A549 (cell line): ENCODE data around the gene CKS2. TPM values are rescaled to one million over a fixed set of nuclear protein-coding genes. Genes with fewer than 3 reads are reported as not detected.

Experiments used
- ATAC-seq, 2 experiments: fragments of 200-7000 bp in 1 of 2; fragments of >200 bp in 1 of 2; cut with Nextera tagmentation in 1 of 2; cut with Tn5 transposase in 1 of 2; 3 replicates each; pipeline versions ENCODE4 v1.8.0 to v1.9.1; 2018 to 2020; ENCODE audit warnings: mild to moderate bottlenecking in 1 of 2, moderate library complexity in 1 of 2
- CTCF ChIA-PET: fragments of 300-600 bp; sonication (Branson Sonifier 250); formaldehyde crosslinking; extraction: SDS; loops from one replicate; lab custom pipeline; 2021; ENCODE audit warnings: antibody characterized with exemption, inconsistent platforms; lab: Yijun Ruan, JAX
- POLR2A ChIA-PET: fragments of 350-600 bp; formaldehyde crosslinking; extraction: SDS; loops from one replicate; lab custom pipeline; 2021; ENCODE audit warnings: antibody characterized with exemption, inconsistent platforms; lab: Yijun Ruan, JAX
- DNase-seq, 2 experiments: peaks; one replicate each; pipeline versions ENCODE4 v3.0.0 to v3.0.0-alpha.2; 2011 to 2016; ENCODE audit warnings: low read depth in 1 of 2, low spot score in 1 of 2
- FAIRE-seq: peaks from 2 replicates; lab custom pipeline; 2011; peaks lifted over from hg19 to GRCh38; lab: Jason Lieb, UNC
- H3K27ac ChIP-seq, 2 experiments: fragments of >200 bp; sonication (Bioruptor Twin); formaldehyde crosslinking; 3 replicates each; pipeline ENCODE4 v1.5.1; 2016 to 2017
- H3K4me1 ChIP-seq: fragments of >200 bp; sonication (Bioruptor Twin); formaldehyde crosslinking; 3 replicates; pipeline ENCODE4 v1.6.1; 2016
- H3K4me2 ChIP-seq: fragments of >200 bp; sonication (Bioruptor Twin); formaldehyde crosslinking; 3 replicates; pipeline ENCODE4 v1.6.1; 2016
- H3K4me3 ChIP-seq: fragments of >200 bp; sonication (Bioruptor Twin); formaldehyde crosslinking; 3 replicates; pipeline ENCODE4 v1.5.1; 2016
- H3K9me3 ChIP-seq: fragments of >200 bp; sonication (Bioruptor Twin); formaldehyde crosslinking; 3 replicates; pipeline ENCODE4 v1.6.1; 2016
- CBX8 ChIP-seq: fragments of 200-600 bp; sonication (generic); IDR thresholded peaks from 2 replicates; pipeline ENCODE4 v1.6.1; 2016
- CEBPB ChIP-seq, 2 experiments: fragments of >200 bp in 1 of 2; sonication (Bioruptor Twin) in 1 of 2; formaldehyde crosslinking in 1 of 2; IDR thresholded peaks; 2 replicates each; pipeline ENCODE4 v1.6.1; 2012 to 2016
- CHD2 ChIP-seq: fragments of 150-350 bp; IDR thresholded peaks from 2 replicates; pipeline ENCODE4 v1.6.1; 2014; ENCODE audit warnings: low read length; ENCODE audit not compliant: partially characterized antibody
- CHD4 ChIP-seq: fragments of 200-600 bp; sonication (generic); IDR thresholded peaks from 2 replicates; pipeline ENCODE4 v1.6.1; 2016; ENCODE audit warnings: antibody characterized with exemption, mild to moderate bottlenecking, borderline replicate concordance
- EHF ChIP-seq: fragments of 250-450 bp; sonication (Bioruptor Pico); IDR thresholded peaks from 2 replicates; pipeline ENCODE4 v1.5.0; 2020; ENCODE audit warnings: mild to moderate bottlenecking
- ELK1 ChIP-seq: fragments of 150-350 bp; IDR thresholded peaks from 2 replicates; pipeline ENCODE4 v1.6.1; 2014; ENCODE audit warnings: low read depth, mild to moderate bottlenecking, low read length
- EP300 ChIP-seq, 2 experiments: fragments of >200 bp; sonication (Bioruptor Twin); formaldehyde crosslinking; IDR thresholded peaks; 2 replicates in 1 of 2; 3 replicates in 1 of 2; pipeline ENCODE4 v1.6.1; 2016 to 2017
- HES2 ChIP-seq: fragments of >200 bp; sonication (Bioruptor Twin); formaldehyde crosslinking; IDR thresholded peaks from 2 replicates; pipeline ENCODE4 v1.6.1; 2016
- HOXB13 ChIP-seq: fragments of 250-450 bp; sonication (Bioruptor Pico); IDR thresholded peaks from 2 replicates; pipeline ENCODE4 v1.5.0; 2020; ENCODE audit warnings: low read depth, mild to moderate bottlenecking, moderate library complexity
- KDM1A ChIP-seq: fragments of 200-600 bp; sonication (generic); IDR thresholded peaks from 2 replicates; pipeline ENCODE4 v1.6.1; 2016; ENCODE audit warnings: low read depth, mild to moderate bottlenecking
- KDM5A ChIP-seq: fragments of 200-600 bp; sonication (generic); IDR thresholded peaks from 2 replicates; pipeline ENCODE4 v1.6.1; 2016; ENCODE audit warnings: antibody characterized with exemption, mild to moderate bottlenecking
- MAX ChIP-seq: IDR thresholded peaks from 2 replicates; pipeline ENCODE4 v1.6.1; 2012
- MYC ChIP-seq: IDR thresholded peaks from 2 replicates; pipeline ENCODE4 v1.6.1; 2012; ENCODE audit warnings: mild to moderate bottlenecking, inconsistent platforms, low read length, improper control_type of control experiment, borderline replicate concordance
- NFE2L2 ChIP-seq: fragments of 150-350 bp; conservative IDR thresholded peaks from 2 replicates; pipeline ENCODE4 v1.6.1; 2014; ENCODE audit warnings: low read length
- PHF8 ChIP-seq: fragments of 200-600 bp; sonication (generic); IDR thresholded peaks from 2 replicates; pipeline ENCODE4 v1.6.1; 2016; ENCODE audit warnings: low read depth, mild to moderate bottlenecking, antibody characterized with exemption, moderate library complexity, borderline replicate concordance
- POLR2A ChIP-seq: IDR thresholded peaks from 2 replicates; pipeline ENCODE4 v1.6.1; 2012; ENCODE audit warnings: mild to moderate bottlenecking, low read length
- POLR2AphosphoS2 ChIP-seq: conservative IDR thresholded peaks from 2 replicates; pipeline ENCODE4 v1.6.1; 2012; ENCODE audit warnings: low read length, improper control_type of control experiment, inconsistent platforms
- RARB ChIP-seq: fragments of 250-450 bp; sonication (Bioruptor Pico); IDR thresholded peaks from 2 replicates; pipeline ENCODE4 v1.8.0; 2021; ENCODE audit warnings: mild to moderate bottlenecking, moderate library complexity
- RNF2 ChIP-seq: fragments of 200-600 bp; sonication (generic); IDR thresholded peaks from 2 replicates; pipeline ENCODE4 v1.6.1; 2016; ENCODE audit warnings: low read depth, mild to moderate bottlenecking, antibody characterized with exemption, moderate library complexity, borderline replicate concordance
- SREBF2 ChIP-seq: fragments of 450-650 bp; IDR thresholded peaks from 2 replicates; pipeline ENCODE4 v1.6.1; 2014; ENCODE audit warnings: mild to moderate bottlenecking, moderate library complexity
- TFCP2L1 ChIP-seq: fragments of 250-450 bp; sonication (Bioruptor Pico); IDR thresholded peaks from 2 replicates; pipeline ENCODE4 v1.5.0; 2021; ENCODE audit warnings: mild to moderate bottlenecking
- ZC3H11A ChIP-seq: fragments of 450-650 bp; IDR thresholded peaks from 2 replicates; pipeline ENCODE4 v1.6.1; 2014; ENCODE audit warnings: antibody characterized with exemption, mild to moderate bottlenecking
- ZFP36 ChIP-seq: fragments of 450-650 bp; IDR thresholded peaks from 2 replicates; pipeline ENCODE4 v1.6.1; 2014; ENCODE audit warnings: borderline replicate concordance; ENCODE audit not compliant: partially characterized antibody
- WGBS: methylation state at CpG from one replicate; pipeline ENCODE4 v1.1.6; 2017; ENCODE audit errors: missing lambda C conversion rate; 5-methylcytosine and 5-hydroxymethylcytosine counted together
- polyA plus RNA-seq, 4 experiments: library from polyadenylated mRNA; depleted of rRNA in 3 of 4; stranded (reverse); fragments of >200 nt; fragmentation: RNase III in 1 of 4; extraction: RNeasy Plus Mini Kit Qiagen cat#74134 plus additional on column Dnase treatment in 1 of 4; gene quantifications; 2 replicates in 3 of 4; 3 replicates in 1 of 4; pipeline ENCODE4 v1.2.3, GENCODE V29; 2011 to 2017
- TF ChIP-seq, protein P1 (sequence below): fragments of 200-600 bp; sonication (generic); IDR thresholded peaks from 2 replicates; pipeline ENCODE4 v1.6.1; 2016; ENCODE audit warnings: antibody characterized with exemption, mild to moderate bottlenecking, moderate library complexity
- TF ChIP-seq, protein P2 (sequence below): IDR thresholded peaks from 2 replicates; pipeline ENCODE4 v1.6.1; 2012; ENCODE audit warnings: low read depth, borderline replicate concordance

Gene CKS2
- polyA plus RNA-seq, 2 of the 4 experiments (the other 2 are of a cell fraction), result 515 to 576 TPM

- Histone ChIP-seq H3K4me2 (no peak overlapping the region), H3K27ac (no peak overlapping the region), H3K4me1 (no peaks in the 10 kb centered on the region), H3K9me3 (no peaks in the 10 kb centered on the region), H3K4me3 (no peak overlapping the region)
- no peak for FAIRE-seq
- ATAC-seq, result no peak
- WGBS, result 95% methylated on average over 7 of the region's 7 CpGs
- no peak for DNase-seq
- TF ChIP-seq CEBPB (IDR thresholded peaks at IDR 0.05) (no peak), NFE2L2 (no peak), TFCP2L1 (CRISPR knock-in tag) (no peak), KDM1A (no peak), CBX8 (no peak), KDM5A (no peak), CHD2 (no peak), SREBF2 (no peak), RNF2 (no peak), HOXB13 (no peak), MYC (no peak), EP300 (IDR thresholded peaks at IDR 0.05) (no peak), POLR2AphosphoS2 (no peak), PHF8 (no peak), ZC3H11A (no peak), EHF (CRISPR knock-in tag) (no peak), RARB (no peak)
- TF ChIP-seq, protein P1, sequence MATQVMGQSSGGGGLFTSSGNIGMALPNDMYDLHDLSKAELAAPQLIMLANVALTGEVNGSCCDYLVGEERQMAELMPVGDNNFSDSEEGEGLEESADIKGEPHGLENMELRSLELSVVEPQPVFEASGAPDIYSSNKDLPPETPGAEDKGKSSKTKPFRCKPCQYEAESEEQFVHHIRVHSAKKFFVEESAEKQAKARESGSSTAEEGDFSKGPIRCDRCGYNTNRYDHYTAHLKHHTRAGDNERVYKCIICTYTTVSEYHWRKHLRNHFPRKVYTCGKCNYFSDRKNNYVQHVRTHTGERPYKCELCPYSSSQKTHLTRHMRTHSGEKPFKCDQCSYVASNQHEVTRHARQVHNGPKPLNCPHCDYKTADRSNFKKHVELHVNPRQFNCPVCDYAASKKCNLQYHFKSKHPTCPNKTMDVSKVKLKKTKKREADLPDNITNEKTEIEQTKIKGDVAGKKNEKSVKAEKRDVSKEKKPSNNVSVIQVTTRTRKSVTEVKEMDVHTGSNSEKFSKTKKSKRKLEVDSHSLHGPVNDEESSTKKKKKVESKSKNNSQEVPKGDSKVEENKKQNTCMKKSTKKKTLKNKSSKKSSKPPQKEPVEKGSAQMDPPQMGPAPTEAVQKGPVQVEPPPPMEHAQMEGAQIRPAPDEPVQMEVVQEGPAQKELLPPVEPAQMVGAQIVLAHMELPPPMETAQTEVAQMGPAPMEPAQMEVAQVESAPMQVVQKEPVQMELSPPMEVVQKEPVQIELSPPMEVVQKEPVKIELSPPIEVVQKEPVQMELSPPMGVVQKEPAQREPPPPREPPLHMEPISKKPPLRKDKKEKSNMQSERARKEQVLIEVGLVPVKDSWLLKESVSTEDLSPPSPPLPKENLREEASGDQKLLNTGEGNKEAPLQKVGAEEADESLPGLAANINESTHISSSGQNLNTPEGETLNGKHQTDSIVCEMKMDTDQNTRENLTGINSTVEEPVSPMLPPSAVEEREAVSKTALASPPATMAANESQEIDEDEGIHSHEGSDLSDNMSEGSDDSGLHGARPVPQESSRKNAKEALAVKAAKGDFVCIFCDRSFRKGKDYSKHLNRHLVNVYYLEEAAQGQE, result no peak
- ChIA-PET CTCF (no interaction called here), POLR2A (interaction anchor here (1.7 kb wide), 1 partner anchor 26 kb away, joined by 4 read pairs; the partner anchor contains the start of gene CKS2)
These were observed 26.9 kb upstream of the CKS2 start for GRCh38 chr9:89284076-89284475.

DNA sequence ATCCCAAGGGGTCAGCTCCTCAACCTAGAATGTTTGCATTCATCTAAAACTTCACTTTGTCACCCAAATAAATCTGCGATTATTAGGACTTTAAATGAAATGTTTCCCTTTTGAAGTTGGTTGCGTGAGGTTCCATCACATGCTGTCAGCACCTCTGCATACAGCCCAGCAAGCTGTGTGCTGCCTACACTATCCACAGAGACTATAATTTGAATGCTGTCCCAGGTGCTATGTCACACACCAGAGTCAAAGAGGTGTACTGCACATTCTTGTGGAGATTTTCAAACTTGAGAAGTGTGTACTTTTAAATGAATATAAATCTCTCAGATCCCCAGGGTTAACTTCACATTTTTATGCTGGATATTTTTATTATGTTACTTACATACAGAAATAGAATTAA is 19.3 kb upstream of the CKS2 start:
- no peak overlapping the region for H3K4me2 ChIP-seq
- H3K9me3 ChIP-seq, result peaks cover 8% of the 10 kb centered on the region; the same call in 1 of the 3 replicates
- no peak overlapping the region for H3K4me3 ChIP-seq
- POLR2A ChIA-PET, result no interaction called here
- FAIRE-seq (no peak), DNase-seq (no peak)
- no peak overlapping the region for H3K27ac ChIP-seq
- WGBS, result 94% methylated on average over 2 of the region's 2 CpGs
- H3K4me1 ChIP-seq, result no peaks in the 10 kb centered on the region
- TF ChIP-seq HES2, result no peak
- TF ChIP-seq, protein P2, sequence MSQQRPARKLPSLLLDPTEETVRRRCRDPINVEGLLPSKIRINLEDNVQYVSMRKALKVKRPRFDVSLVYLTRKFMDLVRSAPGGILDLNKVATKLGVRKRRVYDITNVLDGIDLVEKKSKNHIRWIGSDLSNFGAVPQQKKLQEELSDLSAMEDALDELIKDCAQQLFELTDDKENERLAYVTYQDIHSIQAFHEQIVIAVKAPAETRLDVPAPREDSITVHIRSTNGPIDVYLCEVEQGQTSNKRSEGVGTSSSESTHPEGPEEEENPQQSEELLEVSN, result no peak
- TF ChIP-seq MYC, result no peak
- no peak for TF ChIP-seq CBX8
- no peak for TF ChIP-seq ELK1
- TF ChIP-seq CEBPB (IDR thresholded peaks at IDR 0.05), result no peak
- TF ChIP-seq POLR2A, result no peak
- TF ChIP-seq ZFP36, result no peak
- TF ChIP-seq MAX, result no peak
- no peak for TF ChIP-seq CHD4
- TF ChIP-seq, protein P1, result no peak
- TF ChIP-seq, all 56 proteins: peak for 0
- ATAC-seq, result no peak
- CTCF ChIA-PET, result interaction anchor here (1.3 kb wide), 1 partner anchor 13 kb away, joined by 4 read pairs; no protein-coding TSS in a partner anchor
